K562 (cell line): ENCODE data around the gene LENG9. TPM values are rescaled to one million over a fixed set of nuclear protein-coding genes. Genes with fewer than 3 reads are reported as not detected.

Source experiments
- ARID2 ChIP-seq: fragments of 450-650 bp; IDR thresholded peaks from 2 replicates; pipeline ENCODE4 v1.6.1; 2017; ENCODE audit warnings: antibody characterized with exemption, mild to moderate bottlenecking
- CREM ChIP-seq: IDR thresholded peaks from 2 replicates; pipeline ENCODE4 v1.6.1; 2014; ENCODE audit warnings: antibody characterized with exemption, low read depth
- FOXJ3 ChIP-seq: sonication (generic); formaldehyde crosslinking; IDR thresholded peaks from 2 replicates; pipeline ENCODE4 v1.4.0; 2020; ENCODE audit warnings: mild to moderate bottlenecking, missing genetic modification reagents
- HNRNPK ChIP-seq: fragments of 200-400 bp; formaldehyde crosslinking; IDR thresholded peaks from one replicate; pipeline ENCODE4 v1.6.1; 2018; ENCODE audit warnings: mild to moderate bottlenecking, low read depth, low read length; ENCODE audit not compliant: poor library complexity, severe bottlenecking
- JUNB ChIP-seq: fragments of 450-650 bp; formaldehyde crosslinking; conservative IDR thresholded peaks from 2 replicates; pipeline ENCODE4 v1.4.0; 2020; ENCODE audit warnings: mild to moderate bottlenecking
- KDM2B ChIP-seq: fragments of 250-450 bp; sonication (Bioruptor Pico); IDR thresholded peaks from 2 replicates; pipeline ENCODE4 v1.8.0; 2021; ENCODE audit warnings: mild to moderate bottlenecking, moderate library complexity
- LCOR ChIP-seq: sonication (generic); formaldehyde crosslinking; IDR thresholded peaks from 2 replicates; pipeline ENCODE4 v1.8.0; 2022; ENCODE audit warnings: mild to moderate bottlenecking, missing genetic modification reagents
- MAZ ChIP-seq, 2 experiments: fragments of 450-650 bp in 1 of 2; sonication (generic) in 1 of 2; formaldehyde crosslinking; IDR thresholded peaks in 1 of 2; conservative IDR thresholded peaks in 1 of 2; 2 replicates each; pipeline versions ENCODE4 v1.4.0 to v1.5.0; 2020; ENCODE audit warnings: mild to moderate bottlenecking in 1 of 2, missing genetic modification reagents in 1 of 2
- NCOR1 ChIP-seq: fragments of 450-650 bp; IDR thresholded peaks from 2 replicates; pipeline ENCODE4 v1.6.1; 2016; ENCODE audit warnings: mild to moderate bottlenecking, moderate library complexity
- PYGO2 ChIP-seq: fragments of 450-650 bp; IDR thresholded peaks from 2 replicates; pipeline ENCODE4 v1.6.1; 2016; ENCODE audit warnings: mild to moderate bottlenecking, missing genetic modification characterization, moderate library complexity, missing compliant biosample characterization
- SAP30 ChIP-seq: fragments of 200-600 bp; sonication (generic); IDR thresholded peaks from 2 replicates; pipeline ENCODE4 v1.6.1; 2012; ENCODE audit warnings: borderline replicate concordance, low read depth, mild to moderate bottlenecking, moderate library complexity, low read length, control low read depth, inconsistent platforms; ENCODE audit not compliant: insufficient read depth, poor library complexity, severe bottlenecking
- SPI1 ChIP-seq: IDR thresholded peaks from 2 replicates; pipeline ENCODE4 v1.6.1; 2011; ENCODE audit warnings: low read depth, low read length, control low read depth, borderline replicate concordance
- TAF1 ChIP-seq: IDR thresholded peaks from 2 replicates; pipeline ENCODE4 v1.6.1; 2011; ENCODE audit warnings: mild to moderate bottlenecking, low read length, moderate library complexity; ENCODE audit not compliant: insufficient read depth, control insufficient read depth, severe bottlenecking; ENCODE audit errors: extremely low read depth
- TAF7 ChIP-seq: fragments of 450-650 bp; IDR thresholded peaks from 2 replicates; pipeline ENCODE4 v1.6.1; 2016; ENCODE audit warnings: missing genetic modification characterization, missing compliant biosample characterization
- YBX1 ChIP-seq: fragments of 450-650 bp; IDR thresholded peaks from 2 replicates; pipeline ENCODE4 v1.7.1; 2016; ENCODE audit warnings: mild to moderate bottlenecking
- ZNF143 ChIP-seq: sonication (generic); formaldehyde crosslinking; IDR thresholded peaks from 2 replicates; pipeline ENCODE4 v1.9.0; 2022; ENCODE audit warnings: mild to moderate bottlenecking, missing genetic modification reagents
- ZNF764 ChIP-seq: fragments of 250-450 bp; sonication (Bioruptor Pico); IDR thresholded peaks from 2 replicates; pipeline ENCODE4 v1.4.0; 2020; ENCODE audit warnings: low read depth, mild to moderate bottlenecking, moderate library complexity
- polyA plus RNA-seq, 8 experiments: library from polyadenylated mRNA; depleted of rRNA in 4 of 8; stranded (reverse) in 5 of 8; unstranded in 3 of 8; fragments of >200 nt; fragmentation: Nextera tagmentation in 2 of 8; fragmentation: Illumina TruSeq in 1 of 8; extraction: Ambion mirVana in 2 of 8; extraction: Trizol in 1 of 8; gene quantifications; 2 replicates each; pipeline versions ENCODE4 v1.2.1 to v1.2.3, GENCODE V29; 2011 to 2014; ENCODE audit warnings: inconsistent platforms in 1 of 8, missing spikeins in 1 of 8
- total RNA-seq, 7 experiments: library from RNA; depleted of rRNA in 6 of 7; stranded (reverse); fragments of >200 nt in 6 of 7; fragmentation: Illumina TruSeq in 2 of 7; extraction: Trizol in 2 of 7; gene quantifications; 2 replicates each; pipeline versions ENCODE4 v1.2.1 to v1.2.3, GENCODE V29; 2011 to 2021; ENCODE audit warnings: low replicate concordance in 1 of 7
- TF ChIP-seq, protein P1 (sequence below): fragments of 250-450 bp; sonication (Bioruptor Pico); IDR thresholded peaks from 2 replicates; pipeline ENCODE4 v1.4.0; 2020; ENCODE audit warnings: mild to moderate bottlenecking, moderate library complexity, borderline replicate concordance
- TF ChIP-seq, protein P2 (sequence below): fragments of 450-650 bp; IDR thresholded peaks from 2 replicates; pipeline ENCODE4 v1.6.1; 2016; ENCODE audit warnings: missing biosample characterization, missing genetic modification characterization
- TF ChIP-seq, protein P3 (sequence below): fragments of 250-450 bp; sonication (Bioruptor Pico); IDR thresholded peaks from 2 replicates; pipeline ENCODE4 v1.5.0; 2021
- TF ChIP-seq, protein P4 (sequence below): sonication (generic); formaldehyde crosslinking; IDR thresholded peaks from 2 replicates; pipeline ENCODE4 v1.9.0; 2022; ENCODE audit warnings: mild to moderate bottlenecking, missing genetic modification reagents

The LENG9 gene
- total and polyA plus RNA-seq, 9 of the 15 experiments (the other 6 are each of a cell fraction or from before 2014, with no cell fraction given) = 0.06 to 0.64 (median 0.33) TPM; not detected in 1

DNA sequence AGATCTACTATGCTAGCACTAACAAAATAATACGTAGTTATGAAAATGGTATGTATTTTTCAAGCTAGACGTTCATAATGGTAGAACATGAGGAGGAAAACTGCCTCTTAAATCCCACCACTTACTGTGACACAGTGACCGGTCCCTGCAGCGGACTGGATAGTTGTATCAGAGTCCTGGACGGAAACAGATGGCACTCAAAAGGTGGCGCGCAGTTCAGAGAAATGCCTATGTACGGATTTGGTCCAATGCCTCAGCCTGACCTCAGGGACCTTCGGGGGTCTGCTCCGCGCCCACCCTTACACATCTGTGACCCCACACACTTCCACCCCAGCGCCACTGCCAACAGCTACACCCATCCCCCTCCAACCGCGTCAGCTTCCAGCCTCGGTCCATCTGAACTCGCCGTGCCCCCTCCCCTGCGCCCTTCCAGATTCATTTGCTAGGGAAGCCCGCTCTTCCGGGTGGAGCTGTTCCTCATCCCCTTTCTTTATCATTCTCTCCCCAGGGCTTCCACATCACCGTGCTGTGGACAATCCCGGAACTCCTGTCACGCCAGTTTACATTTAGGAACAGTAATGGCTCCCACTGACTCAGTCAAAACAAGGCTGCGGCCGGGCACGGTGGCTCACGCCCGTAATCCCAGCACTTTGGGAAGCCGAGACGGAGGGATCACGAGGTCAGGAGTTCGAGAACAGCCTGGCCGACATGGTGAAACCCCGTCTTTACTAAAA, 15.4 kb downstream of the LENG9 start (continued):
- TF ChIP-seq, protein P1, sequence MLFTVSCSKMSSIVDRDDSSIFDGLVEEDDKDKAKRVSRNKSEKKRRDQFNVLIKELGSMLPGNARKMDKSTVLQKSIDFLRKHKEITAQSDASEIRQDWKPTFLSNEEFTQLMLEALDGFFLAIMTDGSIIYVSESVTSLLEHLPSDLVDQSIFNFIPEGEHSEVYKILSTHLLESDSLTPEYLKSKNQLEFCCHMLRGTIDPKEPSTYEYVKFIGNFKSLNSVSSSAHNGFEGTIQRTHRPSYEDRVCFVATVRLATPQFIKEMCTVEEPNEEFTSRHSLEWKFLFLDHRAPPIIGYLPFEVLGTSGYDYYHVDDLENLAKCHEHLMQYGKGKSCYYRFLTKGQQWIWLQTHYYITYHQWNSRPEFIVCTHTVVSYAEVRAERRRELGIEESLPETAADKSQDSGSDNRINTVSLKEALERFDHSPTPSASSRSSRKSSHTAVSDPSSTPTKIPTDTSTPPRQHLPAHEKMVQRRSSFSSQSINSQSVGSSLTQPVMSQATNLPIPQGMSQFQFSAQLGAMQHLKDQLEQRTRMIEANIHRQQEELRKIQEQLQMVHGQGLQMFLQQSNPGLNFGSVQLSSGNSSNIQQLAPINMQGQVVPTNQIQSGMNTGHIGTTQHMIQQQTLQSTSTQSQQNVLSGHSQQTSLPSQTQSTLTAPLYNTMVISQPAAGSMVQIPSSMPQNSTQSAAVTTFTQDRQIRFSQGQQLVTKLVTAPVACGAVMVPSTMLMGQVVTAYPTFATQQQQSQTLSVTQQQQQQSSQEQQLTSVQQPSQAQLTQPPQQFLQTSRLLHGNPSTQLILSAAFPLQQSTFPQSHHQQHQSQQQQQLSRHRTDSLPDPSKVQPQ (CRISPR knock-in tag) = no peak
- TF ChIP-seq NCOR1 = peak; percentile 3; the same call in 1 of the 2 replicates
- TF ChIP-seq, protein P2, sequence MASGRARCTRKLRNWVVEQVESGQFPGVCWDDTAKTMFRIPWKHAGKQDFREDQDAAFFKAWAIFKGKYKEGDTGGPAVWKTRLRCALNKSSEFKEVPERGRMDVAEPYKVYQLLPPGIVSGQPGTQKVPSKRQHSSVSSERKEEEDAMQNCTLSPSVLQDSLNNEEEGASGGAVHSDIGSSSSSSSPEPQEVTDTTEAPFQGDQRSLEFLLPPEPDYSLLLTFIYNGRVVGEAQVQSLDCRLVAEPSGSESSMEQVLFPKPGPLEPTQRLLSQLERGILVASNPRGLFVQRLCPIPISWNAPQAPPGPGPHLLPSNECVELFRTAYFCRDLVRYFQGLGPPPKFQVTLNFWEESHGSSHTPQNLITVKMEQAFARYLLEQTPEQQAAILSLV = peak; percentile 28; the same call in 1 of the 2 replicates
- TF ChIP-seq KDM2B (CRISPR knock-in tag) = no peak
- peak; percentile 36 for TF ChIP-seq TAF1
- TF ChIP-seq, protein P3, sequence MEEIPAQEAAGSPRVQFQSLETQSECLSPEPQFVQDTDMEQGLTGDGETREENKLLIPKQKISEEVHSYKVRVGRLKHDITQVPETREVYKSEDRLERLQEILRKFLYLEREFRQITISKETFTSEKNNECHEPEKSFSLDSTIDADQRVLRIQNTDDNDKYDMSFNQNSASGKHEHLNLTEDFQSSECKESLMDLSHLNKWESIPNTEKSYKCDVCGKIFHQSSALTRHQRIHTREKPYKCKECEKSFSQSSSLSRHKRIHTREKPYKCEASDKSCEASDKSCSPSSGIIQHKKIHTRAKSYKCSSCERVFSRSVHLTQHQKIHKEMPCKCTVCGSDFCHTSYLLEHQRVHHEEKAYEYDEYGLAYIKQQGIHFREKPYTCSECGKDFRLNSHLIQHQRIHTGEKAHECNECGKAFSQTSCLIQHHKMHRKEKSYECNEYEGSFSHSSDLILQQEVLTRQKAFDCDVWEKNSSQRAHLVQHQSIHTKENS (CRISPR knock-in tag) = no peak
- TF ChIP-seq YBX1 = no peak
- TF ChIP-seq MAZ (CRISPR knock-in tag; conservative IDR thresholded peaks at IDR 0.05 in 1 of 2, IDR thresholded peaks at IDR 0.05 in 1 of 2) = peak in 1 of 2 experiments; percentile 64; a peak in 2 of 4 replicates
- TF ChIP-seq HNRNPK = no peak
- TF ChIP-seq CREM = peak; percentile 67
- TF ChIP-seq SAP30 = peak; percentile 60
- peak; percentile 12; the same call in 1 of the 2 replicates for TF ChIP-seq SPI1
- no peak for TF ChIP-seq PYGO2 (tag)
- no peak for TF ChIP-seq TAF7 (tag)
- no peak for TF ChIP-seq FOXJ3 (CRISPR knock-in tag)
- TF ChIP-seq, protein P4, sequence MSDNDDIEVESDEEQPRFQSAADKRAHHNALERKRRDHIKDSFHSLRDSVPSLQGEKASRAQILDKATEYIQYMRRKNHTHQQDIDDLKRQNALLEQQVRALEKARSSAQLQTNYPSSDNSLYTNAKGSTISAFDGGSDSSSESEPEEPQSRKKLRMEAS (CRISPR knock-in tag) = no peak; the same call in 1 of the 2 replicates
- TF ChIP-seq ZNF143 (CRISPR knock-in tag) = peak; percentile 30; the same call in 1 of the 2 replicates
- TF ChIP-seq ARID2 = 0 out of 2 replicates have a peak, but pooled peaks have one; percentile 15
- TF ChIP-seq ZNF764 (CRISPR knock-in tag) = no peak
- no peak for TF ChIP-seq LCOR (CRISPR knock-in tag)
- TF ChIP-seq JUNB (CRISPR knock-in tag) = no peak
